H1 (cell line): ENCODE results near the gene LOXHD1.

Experiments used
- BRCA1 ChIP-seq: IDR thresholded peaks from 2 replicates; pipeline ENCODE4 v1.6.1; 2012; ENCODE audit warnings: low read depth, low read length, improper control_type of control experiment
- CTCF ChIP-seq, 3 experiments: IDR thresholded peaks; 1 replicate in 2 of 3; 2 replicates in 1 of 3; pipeline versions ENCODE4 v1.5.1 to v1.6.1; 2011; ENCODE audit warnings: low read length in 3 of 3, mild to moderate bottlenecking in 3 of 3, inconsistent platforms in 2 of 3, low read depth in 1 of 3, moderate library complexity in 1 of 3; ENCODE audit not compliant: insufficient read depth in 1 of 3; ENCODE audit errors: control extremely low read depth in 1 of 3
- EP300 ChIP-seq, 2 experiments: IDR thresholded peaks; 1 replicate in 1 of 2; 2 replicates in 1 of 2; pipeline ENCODE4 v1.6.1; 2011 to 2012; ENCODE audit warnings: low read depth in 2 of 2, low read length in 2 of 2, mild to moderate bottlenecking in 2 of 2, borderline replicate concordance in 1 of 2, inconsistent platforms in 1 of 2, moderate library complexity in 1 of 2
- HDAC6 ChIP-seq: IDR thresholded peaks from one replicate; pipeline ENCODE4 v1.7.1; 2012; ENCODE audit warnings: low read depth, mild to moderate bottlenecking, inconsistent platforms, low read length, moderate library complexity
- PHF8 ChIP-seq: fragments of 200-600 bp; sonication (generic); conservative IDR thresholded peaks from 2 replicates; pipeline ENCODE4 v1.7.1; 2012; ENCODE audit warnings: low read depth, mild to moderate bottlenecking, inconsistent platforms, low read length, moderate library complexity
- POLR2A ChIP-seq, 2 experiments: IDR thresholded peaks; 1 replicate in 1 of 2; 2 replicates in 1 of 2; pipeline ENCODE4 v1.6.1; 2011; ENCODE audit warnings: low read depth in 2 of 2, low read length in 2 of 2, mild to moderate bottlenecking in 2 of 2; ENCODE audit errors: control extremely low read depth in 1 of 2
- POLR2AphosphoS5 ChIP-seq: IDR thresholded peaks from 2 replicates; pipeline ENCODE4 v1.6.1; 2011; ENCODE audit warnings: low read depth, low read length
- ZNF274 ChIP-seq: IDR thresholded peaks from 2 replicates; pipeline ENCODE4 v1.7.0; 2012; ENCODE audit warnings: low read length, borderline replicate concordance; ENCODE audit errors: extremely low read depth

- TF ChIP-seq PHF8: no peak
- TF ChIP-seq CTCF (IDR thresholded peaks at IDR 0.05; ENCODE audit: control extremely low read depth in 1 of 3, insufficient read depth in 1 of 3, low read depth in 1 of 3, low read length in 3 of 3): no peak
- TF ChIP-seq EP300 (IDR thresholded peaks at IDR 0.05; ENCODE audit: borderline replicate concordance in 1 of 2, low read depth in 2 of 2, low read length in 2 of 2): no peak
- no peak for TF ChIP-seq ZNF274
- TF ChIP-seq POLR2AphosphoS5: no peak
- no peak for TF ChIP-seq BRCA1
- no peak for TF ChIP-seq HDAC6
- no peak for TF ChIP-seq POLR2A (IDR thresholded peaks at IDR 0.05; ENCODE audit: control extremely low read depth in 1 of 2, low read depth in 2 of 2, low read length in 2 of 2)
These were observed 220.4 kb downstream of the LOXHD1 start for GRCh38 chr18:46436621-46437020.
